GM18508 (cell line): ENCODE measurements around the gene SFRP5.

Source experiments
- ATAC-seq: cut with Tn5 transposase; IDR thresholded peaks from one replicate; pipeline ENCODE4 v1.9.1; 2021; ENCODE audit warnings: moderate number of reproducible peaks; ENCODE audit not compliant: insufficient read depth, unreplicated experiment

Gene SFRP5, protein sequence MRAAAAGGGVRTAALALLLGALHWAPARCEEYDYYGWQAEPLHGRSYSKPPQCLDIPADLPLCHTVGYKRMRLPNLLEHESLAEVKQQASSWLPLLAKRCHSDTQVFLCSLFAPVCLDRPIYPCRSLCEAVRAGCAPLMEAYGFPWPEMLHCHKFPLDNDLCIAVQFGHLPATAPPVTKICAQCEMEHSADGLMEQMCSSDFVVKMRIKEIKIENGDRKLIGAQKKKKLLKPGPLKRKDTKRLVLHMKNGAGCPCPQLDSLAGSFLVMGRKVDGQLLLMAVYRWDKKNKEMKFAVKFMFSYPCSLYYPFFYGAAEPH

DNA sequence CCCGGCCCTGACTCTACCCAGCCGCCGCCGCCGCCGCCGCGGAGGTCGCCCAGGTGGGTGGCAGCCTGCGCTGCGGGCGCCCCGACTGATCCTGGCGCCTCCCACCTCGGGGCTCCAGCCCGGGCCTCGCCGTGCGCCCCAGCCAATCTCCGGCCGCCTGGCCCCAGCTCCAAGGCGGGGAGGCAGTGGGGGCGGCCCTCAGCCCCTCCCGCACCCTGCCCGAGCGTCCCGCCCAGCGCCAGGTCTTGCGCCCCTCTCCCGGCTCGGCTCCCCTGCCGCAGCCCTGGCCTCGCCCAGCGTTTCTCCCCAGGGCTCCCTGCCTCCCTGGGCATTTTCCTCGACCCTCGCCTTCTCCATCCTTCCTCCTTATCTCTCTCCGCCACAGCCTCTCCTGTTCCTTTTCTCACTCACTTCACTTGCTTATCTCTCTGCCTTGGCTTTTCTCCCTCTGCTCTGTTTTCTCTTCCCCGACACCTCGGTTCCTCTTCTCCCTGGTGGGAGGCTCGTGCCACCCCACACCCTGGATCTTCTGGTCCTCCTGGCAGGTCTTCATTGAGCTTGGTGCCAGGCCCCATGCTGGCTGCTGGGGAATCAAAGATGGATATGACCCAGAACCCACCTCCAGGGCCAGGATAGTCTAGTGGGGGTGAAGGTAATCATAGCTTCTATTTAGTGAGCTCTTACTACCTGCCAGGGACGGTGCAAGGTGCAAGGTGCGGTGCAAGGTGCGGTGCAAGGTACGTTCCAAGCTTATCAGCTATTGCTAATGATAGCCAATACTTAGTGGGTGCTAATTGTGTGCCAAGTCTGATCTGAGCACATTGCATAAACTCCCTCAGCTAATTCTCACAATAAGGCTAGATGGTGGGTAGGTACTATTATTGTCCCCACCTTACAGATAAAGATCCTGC lies at the start of gene SFRP5:
Gene SFRP5 (minus strand): TSS at position 87 of the 911 bp plus-strand sequence. CDS start 166 bp downstream, outside the sequence.
- no peak for ATAC-seq

DNA sequence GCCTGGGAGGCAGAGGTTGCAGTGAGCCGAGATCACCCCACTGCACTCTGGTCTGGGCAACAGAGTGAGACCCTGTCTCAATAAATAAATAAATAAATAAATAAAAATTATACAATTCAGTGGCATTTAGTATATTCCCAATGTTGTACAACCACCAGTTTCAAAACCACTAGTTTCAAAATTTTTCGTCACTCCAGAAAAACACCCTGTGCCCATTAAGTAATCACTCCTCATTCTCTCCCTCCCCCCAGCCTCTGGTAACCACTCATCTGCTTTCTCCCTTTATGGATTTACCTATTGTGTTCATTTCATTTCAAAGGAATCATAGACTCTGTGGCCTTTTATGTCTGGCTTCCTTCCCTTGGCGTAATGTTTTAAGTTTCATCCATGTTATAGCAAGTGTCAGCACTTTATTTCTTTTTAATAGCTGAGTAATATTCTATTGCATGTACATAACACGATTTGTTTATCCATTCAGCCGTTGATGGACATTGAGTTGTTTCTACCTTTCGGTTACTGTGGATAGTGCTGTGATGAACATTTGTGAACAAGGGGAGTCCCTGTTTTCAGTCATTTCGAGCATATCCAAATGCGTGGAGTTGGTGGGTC lies 48.4 kb upstream of the SFRP5 start:
- ATAC-seq, result no peak

DNA sequence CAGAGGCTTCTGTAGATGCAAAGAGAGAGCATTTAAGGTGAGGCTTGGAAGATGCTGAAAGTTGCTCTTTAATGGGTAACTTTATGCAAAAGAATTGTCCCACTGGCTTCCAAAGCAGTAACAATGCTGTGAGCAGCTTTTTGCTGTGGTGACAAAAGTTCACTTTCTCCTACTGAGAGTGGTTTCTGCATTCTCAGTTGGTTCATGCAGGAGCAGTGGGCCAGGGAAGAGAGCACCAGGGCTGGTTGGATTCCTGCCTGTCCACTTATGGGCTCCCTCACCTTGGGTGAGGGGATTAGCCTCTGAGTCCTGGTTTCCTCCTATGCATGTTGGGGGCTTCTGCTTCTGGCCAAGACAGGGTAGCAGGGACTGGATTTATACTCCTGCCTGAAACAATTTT lies 46.8 kb upstream of the SFRP5 start:
- ATAC-seq, result no peak

DNA sequence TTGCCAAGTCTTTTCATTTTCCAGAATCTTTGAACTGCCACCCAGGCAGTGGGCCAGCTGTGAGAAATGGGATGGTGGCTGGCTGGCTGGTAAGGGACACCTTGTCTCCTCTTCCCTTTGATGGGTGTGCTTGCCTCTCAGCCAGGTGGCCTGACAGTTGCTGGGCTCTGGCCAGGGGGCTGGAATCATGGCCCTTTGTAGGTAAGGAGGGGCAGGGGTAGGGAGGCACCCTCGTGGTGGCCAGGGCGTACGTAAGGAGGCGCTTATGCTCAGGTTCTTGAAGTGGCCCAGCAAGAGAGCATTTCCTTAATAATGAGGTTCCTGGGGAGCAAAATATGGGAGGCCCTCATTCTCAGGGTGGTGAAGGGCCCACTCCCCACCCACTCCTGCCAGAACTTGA lies 44.8 kb upstream of the SFRP5 start:
- ATAC-seq, result no peak

DNA sequence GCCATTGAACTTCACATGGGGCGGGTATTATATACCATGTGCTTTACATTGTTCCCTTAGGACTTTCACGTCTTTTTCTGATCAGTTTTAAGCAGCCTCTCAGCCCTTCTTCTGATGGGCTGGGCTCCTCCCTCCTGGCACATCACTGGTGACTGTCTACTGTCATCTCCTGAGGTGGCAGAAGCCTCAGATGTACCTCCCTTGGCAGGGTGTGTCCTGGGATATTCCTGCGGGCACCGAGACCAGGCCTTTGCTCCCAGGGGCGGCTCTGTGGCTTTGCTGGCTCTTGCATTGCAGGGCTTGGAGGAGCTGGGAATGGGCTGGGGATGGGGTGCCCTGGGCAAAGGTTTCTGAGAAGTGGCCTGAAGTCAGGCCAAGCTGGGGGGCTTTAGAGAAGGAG lies 43.2 kb upstream of the SFRP5 start:
- no peak for ATAC-seq

DNA sequence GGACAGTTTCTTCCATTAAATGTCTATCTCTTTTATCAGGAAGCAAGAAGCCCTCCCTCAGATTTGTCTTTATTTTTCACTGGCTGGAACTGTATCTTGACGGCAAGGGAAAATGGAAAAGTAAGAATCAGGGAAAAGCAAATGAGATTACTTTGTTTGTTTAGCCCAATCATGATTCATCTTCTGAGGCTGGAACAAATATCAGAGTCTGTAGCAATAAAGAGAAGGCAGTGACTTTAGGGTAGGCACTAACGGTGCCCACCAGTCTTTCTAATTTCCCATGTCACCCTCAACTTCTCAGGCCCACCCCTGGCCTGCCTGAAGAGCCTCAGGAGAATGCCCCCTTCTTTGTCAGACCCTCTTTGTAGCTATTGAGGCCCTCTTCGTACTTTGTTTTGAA lies 41.5 kb upstream of the SFRP5 start:
- ATAC-seq, result no peak

DNA sequence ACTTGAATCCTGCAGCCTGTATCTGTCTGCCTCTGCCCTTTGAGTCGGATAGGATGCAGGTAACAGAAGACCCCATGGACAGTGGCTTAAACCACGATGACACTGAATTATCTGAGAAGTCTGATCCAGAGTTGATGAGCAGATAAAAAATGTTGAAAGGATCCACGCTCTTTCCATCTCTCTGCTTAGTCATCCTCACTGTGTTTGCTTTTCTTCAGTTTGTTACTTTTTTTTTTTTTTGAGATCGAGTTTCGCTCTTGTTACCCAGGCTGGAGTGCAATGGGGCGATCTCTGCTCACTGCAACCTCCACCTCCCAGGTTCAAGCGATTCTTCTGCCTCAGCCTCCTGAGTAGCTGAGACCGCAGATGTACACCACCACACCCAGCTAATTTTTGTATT lies 40.9 kb upstream of the SFRP5 start:
- no peak for ATAC-seq

DNA sequence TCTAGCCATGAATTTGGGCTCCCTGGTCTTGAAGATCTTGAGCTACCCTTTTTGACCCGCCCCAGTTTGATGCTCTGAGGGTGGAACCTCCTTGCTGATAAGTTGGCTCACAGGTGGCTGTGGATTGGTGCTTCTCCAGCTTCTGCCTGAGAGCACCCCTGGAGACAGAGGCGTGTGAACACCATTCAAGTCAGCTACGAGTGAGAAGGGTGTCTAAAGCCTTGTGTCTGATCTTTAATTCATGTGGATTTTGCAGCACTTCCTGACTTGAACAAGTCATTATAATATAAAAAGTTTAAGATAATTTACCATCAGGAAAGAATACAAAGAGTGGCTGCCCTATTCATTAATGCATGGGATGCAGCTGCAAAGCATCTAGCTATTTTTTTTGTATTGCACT lies 40.2 kb upstream of the SFRP5 start:
- ATAC-seq, result no peak

DNA sequence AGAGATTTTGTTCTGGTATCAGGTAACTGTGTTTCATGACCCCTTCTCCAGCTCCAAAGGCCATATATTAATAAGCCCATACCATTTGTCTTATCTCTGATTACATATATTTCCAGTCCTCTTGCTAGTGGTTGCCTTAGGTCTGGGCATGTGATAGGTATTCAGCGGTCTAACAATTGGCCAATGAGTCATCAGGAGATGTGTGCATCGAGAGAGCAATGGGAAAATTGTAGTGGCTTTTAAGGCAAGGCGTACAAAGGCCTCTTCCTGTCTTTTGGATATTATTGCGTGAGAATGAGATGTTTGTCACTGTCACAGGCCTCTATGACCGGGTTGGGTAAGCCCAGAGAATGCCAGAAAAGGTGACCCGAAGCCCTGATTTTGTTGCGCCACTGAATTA lies 38.6 kb upstream of the SFRP5 start:
- no peak for ATAC-seq

DNA sequence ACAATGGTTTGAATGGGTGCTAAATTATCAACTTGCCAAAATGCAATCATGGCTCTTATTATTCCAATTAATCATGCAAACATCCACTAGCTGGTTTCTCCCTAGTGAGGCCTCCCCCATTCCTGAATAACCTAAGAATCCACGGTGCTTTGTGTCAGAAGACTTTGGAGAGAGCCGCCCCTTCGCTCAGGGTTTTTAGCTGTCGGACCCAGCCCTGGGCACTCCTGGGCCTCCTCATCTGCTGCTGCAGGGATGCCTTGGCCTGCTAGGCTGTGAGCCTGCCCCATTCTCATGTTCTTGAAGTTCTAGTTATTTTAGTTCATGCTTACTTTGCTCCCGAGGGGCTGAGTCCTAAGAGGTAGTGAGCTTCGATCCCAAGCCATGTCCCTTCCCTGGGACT lies 34.1 kb upstream of the SFRP5 start:
- ATAC-seq, result no peak

DNA sequence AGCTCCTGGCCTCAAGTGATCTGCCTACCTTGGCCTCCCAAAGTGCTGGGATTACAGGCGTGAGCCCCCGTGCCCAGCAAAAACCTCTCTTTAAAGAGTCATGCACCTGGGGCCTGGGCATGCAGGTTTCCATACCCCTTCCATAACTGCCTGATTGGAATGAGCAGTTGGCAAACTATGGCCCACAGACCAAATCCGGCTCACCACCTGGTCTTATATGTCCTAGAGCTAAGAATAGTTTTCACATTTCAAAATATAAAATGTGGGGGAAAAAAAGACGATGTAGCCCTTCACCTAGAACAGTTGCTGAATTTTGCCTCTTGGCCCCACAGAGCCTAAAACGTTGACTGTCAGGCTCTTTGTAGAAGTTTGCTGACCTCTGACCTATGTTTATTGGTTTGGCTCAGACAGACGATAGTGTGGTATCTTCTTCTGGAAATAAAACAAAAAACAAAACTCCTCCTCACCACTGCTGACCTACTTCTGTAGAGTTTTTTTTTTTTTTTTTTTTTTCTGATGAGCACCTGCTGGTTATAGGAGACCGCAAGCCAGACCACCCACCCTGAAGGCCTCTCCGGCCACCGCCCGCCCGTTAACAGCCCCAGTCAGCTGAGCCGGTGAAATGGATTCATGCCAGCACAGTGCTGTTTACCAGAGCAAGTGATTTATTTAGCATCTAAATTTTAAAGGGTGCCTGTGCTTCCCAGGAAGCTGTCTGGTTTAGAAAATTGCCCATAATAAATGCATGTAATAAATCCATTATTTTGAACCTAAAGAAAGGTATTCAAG lies 33.5 kb upstream of the SFRP5 start:
- ATAC-seq, result no peak

DNA sequence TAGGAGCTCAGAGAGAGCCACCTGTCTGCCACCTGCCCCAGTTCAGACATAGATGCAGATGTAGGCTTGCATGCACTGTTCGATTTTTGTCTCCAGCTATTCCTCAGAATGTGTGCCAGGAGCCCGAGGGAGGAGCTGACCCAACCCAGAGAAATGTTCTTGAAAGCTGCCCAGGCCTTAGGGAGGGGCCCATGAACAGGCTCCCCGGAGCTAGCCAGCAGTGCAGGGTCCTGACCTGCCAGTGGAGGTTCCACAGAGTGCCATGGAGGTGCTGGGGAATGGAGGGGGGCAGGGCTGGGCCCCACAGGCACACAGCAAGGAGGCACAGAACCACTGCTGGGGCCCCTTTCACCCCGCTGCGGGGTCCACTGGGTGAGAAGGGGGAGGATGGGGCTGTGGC lies 29.6 kb upstream of the SFRP5 start:
- ATAC-seq, result no peak

DNA sequence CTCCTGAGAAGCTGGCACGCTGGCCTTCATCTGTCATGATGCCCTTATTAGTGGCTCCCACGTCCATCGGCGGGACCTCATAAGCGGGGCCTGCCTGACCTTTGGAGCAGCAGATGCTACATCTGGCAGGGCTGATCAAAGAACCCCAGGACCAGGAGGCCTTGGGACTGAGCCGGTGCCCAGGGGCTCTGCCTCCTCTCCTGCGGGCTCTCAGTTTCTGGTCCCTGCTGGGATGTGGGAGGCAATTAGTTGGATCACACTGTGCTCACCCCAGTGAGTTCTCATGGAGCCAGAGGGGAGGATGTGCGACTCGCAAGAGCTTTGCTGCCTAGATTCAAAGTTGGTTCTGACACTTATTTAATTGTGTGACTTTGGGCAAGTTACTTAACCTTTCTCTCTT lies 28.7 kb upstream of the SFRP5 start:
- ATAC-seq, result no peak

DNA sequence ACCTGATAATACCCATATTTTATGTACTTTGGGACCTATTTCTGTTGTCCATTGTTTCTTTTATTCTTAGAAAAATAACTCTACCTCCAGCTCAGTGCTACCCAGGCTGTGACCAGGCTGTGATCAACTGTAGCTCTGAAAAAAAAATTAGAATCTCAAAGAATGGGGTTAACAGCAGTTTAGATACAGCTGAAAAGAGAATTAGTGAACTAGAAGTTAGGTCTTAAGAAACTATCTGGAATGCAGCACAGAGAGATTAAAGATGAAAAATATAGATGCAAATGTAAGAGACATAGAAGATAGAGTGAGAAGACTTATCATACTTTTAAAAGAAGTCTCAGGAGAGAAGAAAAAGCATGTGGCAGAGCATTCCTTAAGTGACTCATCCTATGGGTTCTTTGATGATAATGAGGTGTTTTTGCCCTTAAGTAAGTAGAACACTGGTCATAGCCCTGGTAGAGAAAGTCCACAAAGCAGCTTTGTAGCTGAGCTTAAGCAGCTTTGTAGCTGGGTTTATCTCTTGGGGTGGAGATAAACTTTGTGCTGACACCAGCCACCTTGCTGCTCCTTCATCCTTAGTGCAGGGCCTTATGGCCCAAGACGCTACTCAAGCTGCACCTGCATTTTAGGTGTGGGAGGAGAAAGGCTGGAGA lies 27.3 kb upstream of the SFRP5 start:
- ATAC-seq, result no peak

DNA sequence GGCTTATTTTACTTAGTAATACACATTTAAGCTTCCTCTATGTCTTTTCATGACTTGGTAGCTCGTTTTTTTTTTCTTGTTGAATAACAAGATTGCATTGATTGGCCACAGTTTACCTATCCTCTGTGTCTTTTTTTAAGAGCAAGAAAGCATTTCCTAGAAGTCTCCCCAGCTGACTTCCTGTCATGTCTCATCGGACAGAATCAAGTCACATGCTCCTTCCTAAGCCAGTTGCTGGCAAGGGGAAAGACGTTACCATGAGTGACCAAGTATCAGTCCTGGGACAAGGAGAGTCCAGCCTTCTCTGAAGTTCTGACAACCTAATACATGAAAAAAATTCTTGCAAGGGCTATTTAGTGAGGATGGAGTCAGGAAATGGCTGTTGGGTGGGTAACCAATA lies 24.9 kb upstream of the SFRP5 start:
- no peak for ATAC-seq

DNA sequence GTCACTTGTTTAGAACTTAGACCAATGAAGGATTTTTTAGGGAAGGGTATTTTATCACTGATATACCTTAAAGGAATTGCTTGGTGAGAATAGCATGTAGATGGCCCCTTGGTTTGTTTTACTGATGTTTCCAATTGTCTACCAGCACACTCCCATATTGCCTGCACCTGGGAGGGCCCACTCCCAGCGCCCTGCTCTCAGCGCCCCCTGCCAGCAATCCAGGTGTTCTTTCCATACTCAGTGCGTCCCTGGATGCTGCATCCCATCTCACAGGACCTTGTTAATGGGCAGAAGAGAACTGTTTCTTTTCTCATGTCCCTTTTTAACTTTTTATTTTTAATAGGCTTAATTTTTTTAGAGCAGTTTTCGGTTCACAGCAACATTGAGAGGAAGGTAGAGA lies 24.1 kb upstream of the SFRP5 start:
- no peak for ATAC-seq

DNA sequence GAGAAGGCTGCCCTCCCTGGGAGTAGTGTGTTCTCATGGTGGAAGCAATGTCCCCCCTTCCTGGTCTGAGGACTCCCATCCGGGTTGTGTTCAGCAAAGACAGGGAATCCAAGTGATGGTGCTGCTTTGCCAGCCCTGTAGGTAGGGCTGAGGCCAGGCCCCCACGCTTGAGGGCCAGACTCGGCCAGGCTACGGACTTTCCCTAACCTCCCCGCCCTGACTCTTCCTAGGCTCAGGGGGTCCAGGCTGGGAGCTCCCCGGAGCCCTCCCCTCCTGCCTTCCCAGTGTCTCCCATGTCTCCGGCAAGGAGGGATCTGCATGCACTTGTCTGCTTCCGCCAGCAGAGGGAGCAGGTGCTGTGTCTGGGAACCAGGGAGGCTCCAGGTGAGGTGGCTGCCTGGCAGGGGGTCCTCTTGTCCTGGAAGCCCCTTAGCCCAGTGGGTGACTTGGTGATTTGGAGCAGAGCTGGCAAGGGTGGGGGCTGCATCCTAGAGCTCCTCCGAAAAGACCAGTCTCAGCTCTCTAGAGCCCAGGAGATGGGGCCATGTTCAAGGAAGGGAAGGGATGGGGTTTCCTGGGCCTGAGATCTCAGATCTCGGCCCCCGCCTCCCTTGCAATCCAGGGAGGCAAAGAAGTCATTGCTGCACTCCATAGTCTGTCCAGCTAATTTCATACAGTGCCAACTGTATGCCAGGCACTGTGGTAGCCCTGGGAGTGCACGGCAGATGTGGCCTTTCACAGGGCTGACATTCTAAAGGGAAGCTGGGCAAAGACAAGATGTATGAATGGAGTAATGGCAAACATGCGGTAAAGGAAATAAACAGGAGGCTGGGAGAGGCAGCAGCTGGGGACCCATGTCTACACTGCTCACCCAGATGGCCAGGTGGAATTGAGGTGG lies 20.3 kb upstream of the SFRP5 start:
- no peak for ATAC-seq

DNA sequence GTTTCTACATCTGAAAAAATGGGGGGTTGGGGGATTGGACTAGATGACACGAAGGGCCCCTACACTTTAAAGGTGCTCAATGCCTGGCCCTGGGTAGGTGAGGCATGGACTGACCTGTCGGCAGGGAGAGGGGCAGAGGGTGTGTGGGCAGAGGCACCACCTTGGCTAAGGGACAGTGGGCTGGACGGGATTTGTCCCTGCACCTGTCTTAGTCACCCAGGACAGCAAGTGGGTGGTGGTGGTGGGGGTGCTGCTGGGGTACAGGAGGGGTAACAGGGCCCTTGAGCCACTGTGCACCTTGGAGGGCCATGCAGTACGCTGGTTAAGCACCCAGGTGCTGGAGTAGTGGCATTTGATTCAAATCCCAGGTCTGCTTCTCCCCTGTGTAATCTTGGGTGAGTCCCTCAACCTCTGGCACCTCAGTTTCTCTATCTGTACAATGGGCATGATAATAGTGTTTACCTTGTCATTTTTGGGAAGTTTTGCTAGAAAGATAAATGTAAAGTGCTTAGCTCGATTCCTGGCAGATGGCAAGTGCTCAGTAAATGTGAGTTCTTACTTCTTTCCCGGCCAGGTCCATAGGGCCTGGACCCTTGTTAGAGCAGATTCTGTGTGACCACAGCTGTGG lies 18.1 kb upstream of the SFRP5 start:
- no peak for ATAC-seq
